ENCODE results near the gene MFSD11. TPM values are rescaled to one million over a fixed set of nuclear protein-coding genes. Genes with fewer than 3 reads are reported as not detected.

Gene MFSD11
- total RNA-seq, 1 experiment from 2014 or later, result 42.3 TPM

GRCh38 chr17:76820039-76820438, 82.1 kb downstream of the MFSD11 start:
- POLR2A ChIA-PET, result no interaction called here
- intact Hi-C loops (cut with micrococcal nuclease; ENCODE audit: unreplicated experiment), result no loop called here
- no TSS peak for BruUV-seq (replicated peaks)
- Histone ChIP-seq H3K4me1 (ENCODE audit: control insufficient read depth, insufficient read depth, low read length) (no peaks in the 10 kb centered on the region), H3K27me3 (ENCODE audit: control insufficient read depth, insufficient read depth, low read length) (no peaks in the 10 kb centered on the region), H3K36me3 (ENCODE audit: control insufficient read depth, insufficient read depth, low read length) (no peaks in the 10 kb centered on the region), H3K9me3 (ENCODE audit: control insufficient read depth, insufficient read depth, low read depth, low read length) (no peaks in the 10 kb centered on the region), H3K4me3 (ENCODE audit: low read depth in 2 of 2, low read length in 2 of 2) (no peak overlapping the region), H3K27ac (ENCODE audit: low read length) (no peak overlapping the region)
- CTCF ChIA-PET, result no interaction called here
- no peak for DNase-seq (ENCODE audit: low read depth, low spot score)
- TF ChIP-seq SIN3A (IDR thresholded peaks at IDR 0.05; ENCODE audit: borderline replicate concordance, insufficient read depth, low read depth, low read length) (no peak), CTCF (IDR thresholded peaks at IDR 0.05) (no peak), POLR2AphosphoS5 (IDR thresholded peaks at IDR 0.05; ENCODE audit: low read depth, low read length) (no peak), TCF7L2 (IDR thresholded peaks at IDR 0.05; ENCODE audit: low read depth, low read length) (no peak)
- no peak for ATAC-seq
- in situ Hi-C loops (cut with HindIII; ENCODE audit: low pct_unique_long_range_greater_than_20kb, low sequenced_read_pairs), result no loop called here

GRCh38 chr17:76820561-76820960, 82.6 kb downstream of the MFSD11 start:
- BruUV-seq (replicated peaks), result no TSS peak
- Histone ChIP-seq H3K27ac (ENCODE audit: low read length) (no peak overlapping the region), H3K9me3 (ENCODE audit: control insufficient read depth, insufficient read depth, low read depth, low read length) (no peaks in the 10 kb centered on the region), H3K4me3 (ENCODE audit: low read depth in 2 of 2, low read length in 2 of 2) (no peak overlapping the region), H3K27me3 (ENCODE audit: control insufficient read depth, insufficient read depth, low read length) (no peaks in the 10 kb centered on the region), H3K36me3 (ENCODE audit: control insufficient read depth, insufficient read depth, low read length) (no peaks in the 10 kb centered on the region), H3K4me1 (ENCODE audit: control insufficient read depth, insufficient read depth, low read length) (no peaks in the 10 kb centered on the region)
- intact Hi-C loops (cut with micrococcal nuclease; ENCODE audit: unreplicated experiment) (no loop called here), in situ Hi-C loops (cut with HindIII; ENCODE audit: low pct_unique_long_range_greater_than_20kb, low sequenced_read_pairs) (no loop called here)
- ChIA-PET CTCF (no interaction called here), POLR2A (no interaction called here)
- DNase-seq (ENCODE audit: low read depth, low spot score) (no peak), ATAC-seq (no peak)
- TF ChIP-seq TCF7L2 (IDR thresholded peaks at IDR 0.05; ENCODE audit: low read depth, low read length), result no peak

GRCh38 chr17:76822184-76822778, 84.4 kb downstream of the MFSD11 start:
- CTCF ChIA-PET, result no interaction called here
- in situ Hi-C loops (cut with HindIII; ENCODE audit: low pct_unique_long_range_greater_than_20kb, low sequenced_read_pairs) (no loop called here), intact Hi-C loops (cut with micrococcal nuclease; ENCODE audit: unreplicated experiment) (no loop called here)
- POLR2A ChIA-PET, result no interaction called here
- no peak for TF ChIP-seq POLR2AphosphoS5 (IDR thresholded peaks at IDR 0.05; ENCODE audit: low read depth, low read length)
- no peak for TF ChIP-seq REST (IDR thresholded peaks at IDR 0.05; ENCODE audit: insufficient read depth in 1 of 2, low read depth in 2 of 2, low read length in 1 of 2)
- TF ChIP-seq SIN3A (IDR thresholded peaks at IDR 0.05; ENCODE audit: borderline replicate concordance, insufficient read depth, low read depth, low read length), result no peak
- TF ChIP-seq TCF7L2 (IDR thresholded peaks at IDR 0.05; ENCODE audit: low read depth, low read length), result no peak
- no peak for TF ChIP-seq CTCF (IDR thresholded peaks at IDR 0.05)
- no peak for ATAC-seq
- H3K4me1 ChIP-seq (ENCODE audit: control insufficient read depth, insufficient read depth, low read length), result no peaks in the 10 kb centered on the region
- no peak overlapping the region for H3K27ac ChIP-seq (ENCODE audit: low read length)
- DNase-seq (ENCODE audit: low read depth, low spot score), result no peak
- no peak overlapping the region for H3K4me3 ChIP-seq (ENCODE audit: low read depth in 2 of 2, low read length in 2 of 2)
- no peaks in the 10 kb centered on the region for H3K27me3 ChIP-seq (ENCODE audit: control insufficient read depth, insufficient read depth, low read length)
- no peaks in the 10 kb centered on the region for H3K36me3 ChIP-seq (ENCODE audit: control insufficient read depth, insufficient read depth, low read length)
- BruUV-seq (replicated peaks), result no TSS peak
- no peaks in the 10 kb centered on the region for H3K9me3 ChIP-seq (ENCODE audit: control insufficient read depth, insufficient read depth, low read depth, low read length)

All from Panc1 (cell line).